GM12891 (cell line): ENCODE measurements around the gene SOBP.

Source experiments
- DNase-seq: peaks from one replicate; pipeline ENCODE4 v3.0.0; 2011; ENCODE audit warnings: low spot score; ENCODE audit not compliant: insufficient read length
- FAIRE-seq: peaks from 2 replicates; lab custom pipeline; 2011; peaks lifted over from hg19 to GRCh38; lab: Jason Lieb, UNC
- PAX5 ChIP-seq: IDR thresholded peaks from 2 replicates; pipeline ENCODE4 v1.6.1; 2011; ENCODE audit warnings: low read length, moderate library complexity, mild to moderate bottlenecking; ENCODE audit not compliant: insufficient read depth, severe bottlenecking
- POLR2A ChIP-seq: IDR thresholded peaks from 2 replicates; pipeline ENCODE4 v1.6.1; 2011; ENCODE audit warnings: low read depth, low read length, control low read depth
- POLR2AphosphoS5 ChIP-seq: IDR thresholded peaks from 2 replicates; pipeline ENCODE4 v1.6.1; 2011; ENCODE audit warnings: low read depth, low read length, control low read depth
- POU2F2 ChIP-seq: IDR thresholded peaks from 2 replicates; pipeline ENCODE4 v1.6.1; 2011; ENCODE audit warnings: low read depth, mild to moderate bottlenecking, control low read depth, low read length, moderate library complexity
- SPI1 ChIP-seq: IDR thresholded peaks from 2 replicates; pipeline ENCODE4 v1.6.1; 2011; ENCODE audit warnings: low read depth, low read length, control low read depth
- TAF1 ChIP-seq: IDR thresholded peaks from 2 replicates; pipeline ENCODE4 v1.6.1; 2011; ENCODE audit warnings: low read depth, low read length, control low read depth

The SOBP gene

DNA sequence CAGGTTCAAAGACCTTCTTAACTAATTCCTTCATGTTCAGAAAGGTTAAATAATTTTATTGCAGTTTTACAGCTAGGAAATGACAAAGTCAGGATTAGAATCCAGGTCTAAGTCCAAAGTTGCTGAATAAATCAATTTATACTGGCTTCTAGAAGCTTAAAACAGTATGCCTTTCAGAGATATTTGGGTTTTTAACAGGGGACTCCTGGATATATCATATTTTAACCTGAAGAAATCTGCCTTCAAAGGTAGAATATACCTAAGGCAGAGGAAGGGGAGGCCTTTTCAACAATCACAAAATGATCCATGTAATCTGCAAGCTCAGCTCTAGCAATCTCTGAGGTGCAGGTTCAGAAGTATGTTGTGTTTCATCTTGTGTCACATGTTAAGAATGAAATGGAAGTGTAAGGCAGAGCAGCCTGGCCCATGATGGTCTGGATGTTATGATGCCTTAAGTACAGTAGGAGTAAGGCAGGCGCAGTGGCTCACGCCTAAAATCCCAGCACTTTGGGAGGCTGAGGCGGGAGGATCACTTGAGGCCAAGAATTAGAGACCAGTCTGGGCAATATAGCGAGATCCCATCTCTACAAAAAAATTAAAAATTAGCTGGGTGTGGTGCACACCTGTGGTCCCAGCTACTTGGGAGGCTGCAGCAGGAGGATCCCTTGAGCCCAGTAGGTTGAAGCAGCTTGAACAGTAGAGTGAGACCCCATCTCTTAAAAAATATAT is 123.9 kb downstream of the SOBP start:
- DNase-seq (no peak), FAIRE-seq (no peak)
- TF ChIP-seq TAF1, result no peak
- TF ChIP-seq SPI1, result no peak
- TF ChIP-seq POLR2A, result no peak
- TF ChIP-seq PAX5, result no peak
- TF ChIP-seq POU2F2, result no peak
- no peak for TF ChIP-seq POLR2AphosphoS5

DNA sequence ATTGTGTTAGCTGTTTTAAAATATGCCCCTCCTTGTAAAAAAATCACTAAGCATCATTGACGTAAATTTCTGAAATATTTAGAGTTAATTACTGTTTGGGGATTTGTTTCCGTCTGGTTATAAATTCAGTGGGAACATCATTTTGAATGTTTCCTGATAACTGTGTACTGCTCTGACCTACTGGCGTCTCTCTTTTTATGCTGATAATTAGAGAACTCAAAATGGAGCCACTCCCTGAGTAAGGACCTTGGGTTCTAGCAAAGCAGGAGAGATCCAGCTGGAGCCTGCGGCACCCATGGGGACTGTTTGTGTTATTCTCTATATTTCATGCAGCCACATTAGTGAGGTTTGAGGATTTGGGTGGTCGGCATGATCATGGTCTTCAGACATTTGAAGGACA is 124.9 kb downstream of the SOBP start:
- TF ChIP-seq POLR2AphosphoS5 (no peak), POLR2A (no peak), POU2F2 (no peak), PAX5 (no peak), SPI1 (no peak), TAF1 (no peak)
- DNase-seq (no peak), FAIRE-seq (no peak)

DNA sequence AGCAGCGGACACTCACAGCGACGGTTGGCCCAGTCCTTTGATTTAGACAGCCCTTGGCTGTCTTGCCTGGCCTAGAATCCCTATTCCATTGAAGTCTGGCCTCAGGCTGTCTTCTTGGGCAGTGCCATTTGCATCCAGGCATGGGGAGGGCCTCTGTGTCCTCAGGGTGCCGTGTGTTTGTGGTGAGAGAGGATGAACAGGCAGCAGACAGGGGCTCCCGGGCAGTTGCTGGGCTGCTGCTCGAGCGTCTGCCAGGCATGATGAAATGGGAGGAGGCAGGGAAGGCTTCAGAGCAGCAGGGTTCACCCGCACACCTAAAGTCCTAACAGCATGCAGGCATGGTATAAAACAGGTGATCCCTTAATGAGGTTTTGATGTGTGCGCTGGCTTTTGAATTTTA is 126.9 kb downstream of the SOBP start:
- no peak for TF ChIP-seq TAF1
- TF ChIP-seq SPI1, result no peak
- no peak for TF ChIP-seq PAX5
- no peak for TF ChIP-seq POLR2AphosphoS5
- TF ChIP-seq POLR2A, result no peak
- no peak for TF ChIP-seq POU2F2
- no peak for FAIRE-seq
- no peak for DNase-seq

DNA sequence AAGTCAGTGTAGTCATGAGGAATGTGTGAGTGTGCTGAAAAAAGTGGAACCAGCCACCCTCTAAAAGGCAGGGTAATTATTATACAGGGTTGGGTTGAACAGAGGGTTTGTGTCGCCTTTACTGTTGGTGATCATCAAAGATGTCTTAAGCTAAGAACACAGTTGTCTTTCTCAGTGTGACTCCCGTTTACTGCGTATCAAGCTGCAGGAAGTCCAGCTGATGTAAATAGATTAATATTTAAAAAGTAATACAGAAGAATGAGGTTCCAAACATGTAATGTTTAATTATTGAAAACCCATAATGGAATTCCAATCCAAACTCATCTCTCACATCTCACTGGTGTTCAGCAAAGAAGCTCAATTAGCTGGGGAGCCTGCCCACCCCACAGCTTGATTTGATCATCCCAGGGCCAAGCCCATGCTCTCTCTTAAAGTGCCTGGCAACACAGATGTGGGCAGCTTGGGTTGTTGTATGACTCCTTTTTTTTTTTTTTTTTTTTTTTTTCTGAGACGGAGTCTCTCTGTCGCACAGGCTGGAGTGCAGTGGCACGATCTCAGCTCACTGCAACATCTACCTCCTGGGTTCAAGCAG is 127.5 kb downstream of the SOBP start:
- peak; percentile 20 for FAIRE-seq
- no peak for TF ChIP-seq TAF1
- TF ChIP-seq POLR2A, result no peak
- TF ChIP-seq SPI1, result no peak
- no peak for TF ChIP-seq POU2F2
- no peak for TF ChIP-seq PAX5
- TF ChIP-seq POLR2AphosphoS5, result no peak
- DNase-seq, result no peak

DNA sequence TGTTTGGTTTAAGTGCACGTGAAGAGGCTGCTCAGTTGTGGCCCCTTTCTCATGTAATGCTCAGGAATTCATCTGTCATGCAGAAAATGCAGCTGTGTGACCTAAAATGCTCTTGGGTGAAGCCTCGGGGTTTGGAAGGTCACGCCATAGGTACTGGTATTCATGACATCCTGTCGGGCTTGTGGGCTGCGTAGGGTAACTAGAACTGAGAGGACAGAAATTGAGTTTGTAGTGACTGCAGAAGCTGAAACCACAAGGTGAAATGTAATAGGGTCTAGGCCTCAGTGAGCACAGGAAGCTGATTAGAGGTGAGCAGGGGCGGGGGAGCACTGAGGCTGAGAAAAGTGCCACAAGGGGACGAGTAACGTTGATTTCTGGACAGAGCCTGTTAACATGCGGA is 128.8 kb downstream of the SOBP start:
- DNase-seq, result peak; percentile 58
- FAIRE-seq, result peak; percentile 99
- TF ChIP-seq POLR2AphosphoS5 (no peak), POLR2A (no peak), POU2F2 (peak; percentile 88), PAX5 (peak; percentile 40), TAF1 (no peak), SPI1 (0 out of 2 replicates have a peak, but pooled peaks have one; percentile 7)

DNA sequence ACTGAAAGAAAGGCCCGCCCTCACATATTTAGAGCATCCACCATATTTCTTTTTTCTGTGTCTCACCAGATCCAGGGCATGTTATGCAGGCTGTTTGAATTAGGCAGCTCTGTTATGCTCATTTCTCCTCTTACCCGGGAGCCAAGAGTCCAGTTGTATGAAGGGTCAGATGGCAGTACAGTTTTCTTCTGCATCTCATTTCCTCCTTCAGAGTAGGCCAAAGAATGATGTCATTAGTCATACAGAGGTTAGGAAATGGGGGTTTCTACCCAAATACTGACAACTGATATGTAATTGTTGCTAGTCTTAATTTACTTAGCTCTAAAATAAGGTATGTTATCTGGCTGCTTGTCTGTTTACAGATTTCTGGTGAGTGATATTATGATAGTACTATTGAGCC is 130.8 kb downstream of the SOBP start:
- FAIRE-seq, result no peak
- no peak for DNase-seq
- TF ChIP-seq POU2F2 (no peak), PAX5 (no peak), POLR2A (no peak), SPI1 (peak; percentile 33; the same call in 1 of the 2 replicates)

DNA sequence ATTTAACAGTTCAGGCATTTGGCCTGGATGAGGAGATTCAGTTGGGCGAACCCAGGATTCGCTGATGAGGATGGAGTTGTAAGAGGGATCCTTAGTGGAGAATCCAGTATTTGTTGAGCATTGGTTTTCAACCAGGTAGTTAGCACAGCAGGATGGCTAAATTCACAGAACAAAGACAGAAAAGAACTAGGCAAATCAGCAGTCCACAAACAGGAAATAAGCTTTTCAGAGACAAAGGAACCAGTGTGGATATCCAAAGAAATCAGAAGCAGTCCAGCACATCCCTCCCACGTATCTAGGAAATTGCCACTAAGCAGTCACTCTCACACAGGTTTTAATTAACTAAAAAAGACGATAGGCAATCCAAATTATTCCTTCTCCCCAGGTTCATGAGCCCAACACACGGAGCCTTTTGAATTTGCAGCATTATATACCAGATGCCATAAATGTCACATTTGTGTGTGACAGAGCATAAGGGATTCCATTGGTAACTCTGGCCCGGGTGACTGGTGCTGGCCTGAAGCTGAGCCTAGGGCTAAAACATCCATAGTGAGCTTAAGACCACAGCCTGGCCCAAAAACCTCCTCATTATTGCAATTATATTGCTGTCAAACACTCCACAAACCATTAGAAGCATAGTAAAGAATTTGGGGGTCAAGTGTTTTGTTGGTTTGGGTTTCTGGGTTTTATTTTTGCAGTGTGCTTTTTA is 131.5 kb downstream of the SOBP start:
- no peak for DNase-seq
- FAIRE-seq, result peak; percentile 55
- TF ChIP-seq POLR2A, result no peak
- no peak for TF ChIP-seq SPI1
- TF ChIP-seq POU2F2, result no peak
- TF ChIP-seq TAF1, result no peak
- TF ChIP-seq POLR2AphosphoS5, result no peak
- TF ChIP-seq PAX5, result no peak

DNA sequence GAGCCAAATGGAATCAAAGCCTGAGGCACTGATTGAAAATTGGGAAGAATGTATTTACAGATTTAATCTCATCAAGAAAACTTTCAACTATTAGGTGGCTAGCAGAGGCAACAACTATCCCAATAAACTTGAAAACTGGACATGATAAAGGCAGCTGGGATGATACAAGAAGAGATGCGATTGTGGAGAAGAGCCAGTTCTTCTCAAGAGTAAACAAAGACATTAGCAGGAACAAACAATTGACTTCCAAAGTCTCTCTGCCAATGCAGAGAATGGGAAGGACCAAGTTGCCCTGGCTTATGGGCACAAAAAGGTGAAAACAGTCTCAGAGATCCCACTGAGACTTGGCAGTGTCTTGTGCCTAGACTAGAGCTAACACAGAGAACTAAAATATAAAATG is 132.4 kb downstream of the SOBP start:
- DNase-seq (no peak), FAIRE-seq (no peak)
- no peak for TF ChIP-seq SPI1
- TF ChIP-seq POU2F2, result no peak
- TF ChIP-seq POLR2AphosphoS5, result no peak
- TF ChIP-seq TAF1, result no peak
- TF ChIP-seq PAX5, result no peak

DNA sequence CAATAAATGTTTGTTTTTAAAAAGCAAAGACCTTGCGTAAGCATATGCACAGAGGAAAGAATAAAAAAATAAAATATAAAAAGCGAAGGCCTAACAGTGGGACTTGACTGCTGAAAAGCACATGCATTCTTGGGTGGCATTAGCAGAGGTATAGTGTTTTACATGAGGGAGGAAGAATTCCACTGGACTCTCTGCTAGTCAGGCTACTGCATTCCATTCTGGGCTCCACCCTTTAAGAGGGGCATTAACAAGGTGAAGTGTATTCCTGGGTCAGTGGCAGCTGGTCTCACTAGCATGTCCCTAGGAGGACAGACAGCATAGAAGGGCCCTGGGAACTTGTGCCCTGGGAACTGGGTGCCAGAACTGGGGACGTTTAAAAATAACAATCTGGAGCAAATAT is 134.1 kb downstream of the SOBP start:
- FAIRE-seq, result no peak
- no peak for DNase-seq
- no peak for TF ChIP-seq POLR2AphosphoS5
- TF ChIP-seq SPI1, result no peak
- no peak for TF ChIP-seq TAF1
- TF ChIP-seq PAX5, result no peak
- TF ChIP-seq POU2F2, result no peak
